NCI-H526 treated with DMSO at 0.1 percent for 48 hours (cell line): ENCODE results near the gene STAT3.
A peak's percentile ranks its signal among the peaks of the same experiment; 100 is the strongest.
"Not testable (repeated sequence)": the region's sequence is repeated elsewhere in the genome, so short reads cannot be mapped to it uniquely, and the experiment has no call there.

Experiments
- DNase-seq: peaks from one replicate; lab custom pipeline; 2025; lab: John Stamatoyannopoulos, UW

The STAT3 gene

DNA sequence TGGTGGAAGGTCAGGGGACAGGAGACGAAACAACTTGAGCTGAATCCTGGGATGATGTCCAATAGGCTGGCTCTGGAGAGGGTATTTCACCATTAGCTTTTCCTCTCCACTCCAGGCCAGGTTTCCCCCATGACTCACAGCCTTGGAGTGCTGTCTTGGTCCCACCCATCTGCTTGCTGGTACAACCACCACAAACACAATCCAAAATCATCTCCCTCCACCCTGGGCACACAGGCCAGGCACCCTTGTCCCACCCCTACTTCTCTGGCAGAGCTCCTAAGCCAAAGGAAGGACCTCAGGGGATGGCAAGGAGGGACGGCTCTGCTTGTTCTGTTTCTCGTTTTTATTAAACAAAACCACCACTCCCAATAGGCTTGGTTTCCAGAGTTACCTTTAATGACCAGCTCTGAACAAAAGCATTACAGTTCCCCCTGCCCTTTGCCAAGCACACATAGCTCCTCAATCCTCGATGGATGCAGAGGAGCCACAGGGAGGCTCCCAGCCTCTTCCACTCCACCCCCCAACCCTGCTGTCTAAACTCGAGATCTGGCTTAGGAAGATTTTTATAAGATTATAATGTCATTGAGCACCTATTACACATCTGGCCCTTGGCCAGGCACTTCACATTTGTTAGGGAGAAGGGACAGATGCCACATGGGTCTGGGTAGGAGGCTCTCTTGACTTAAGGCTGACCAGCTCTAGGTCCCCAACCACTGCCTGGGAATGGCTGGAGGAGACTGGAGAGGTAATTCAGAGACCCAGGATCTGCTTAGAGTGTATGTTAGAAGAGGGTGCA lies 21.5 kb upstream of the STAT3 start:
- no peak for DNase-seq

DNA sequence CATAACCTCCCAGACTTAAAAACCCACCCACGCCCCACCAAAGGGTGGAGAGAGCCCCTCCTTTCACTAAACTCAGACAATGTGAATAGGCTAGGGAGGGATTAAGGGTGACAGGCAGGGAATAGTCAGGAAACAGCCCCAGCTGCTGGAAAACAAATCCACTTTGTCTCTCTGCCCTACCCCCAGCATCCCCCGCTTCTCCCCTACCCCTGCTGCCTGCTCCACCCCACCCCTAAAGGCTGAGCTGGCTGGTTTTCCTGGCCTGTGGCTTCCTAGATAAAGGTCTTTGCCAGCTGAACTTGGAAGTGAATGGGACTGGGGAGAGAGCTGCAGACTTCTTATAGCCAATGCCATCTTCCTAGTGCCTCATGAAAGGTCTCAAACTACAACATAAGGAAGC lies 19.8 kb upstream of the STAT3 start:
- DNase-seq = no peak

DNA sequence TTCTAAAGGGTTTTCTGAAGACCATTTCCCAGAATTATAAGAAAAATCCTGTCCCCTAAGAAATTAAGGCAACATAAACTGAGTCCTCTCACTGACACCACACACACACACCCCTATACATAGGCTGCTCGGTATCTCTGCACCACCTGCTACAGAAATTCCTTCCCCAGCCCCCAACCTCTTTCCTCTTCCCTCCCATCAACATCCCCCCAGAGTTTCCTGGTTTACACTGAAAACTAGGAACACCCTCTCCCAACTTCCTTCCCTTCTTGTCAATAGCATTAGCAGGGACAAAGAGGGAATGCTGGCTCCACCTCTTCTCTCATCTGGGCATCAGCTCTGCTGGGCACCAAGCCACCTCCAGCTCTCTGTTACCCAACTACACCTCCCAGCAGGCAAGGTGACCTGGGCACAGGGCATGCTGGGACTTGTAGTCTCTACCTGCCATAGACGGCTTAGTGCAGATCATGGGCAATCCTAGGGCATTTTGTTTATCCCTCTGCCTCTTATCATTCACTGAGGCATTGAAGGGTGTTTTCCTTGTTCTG lies 19.1 kb upstream of the STAT3 start:
- DNase-seq = peak; percentile 20

DNA sequence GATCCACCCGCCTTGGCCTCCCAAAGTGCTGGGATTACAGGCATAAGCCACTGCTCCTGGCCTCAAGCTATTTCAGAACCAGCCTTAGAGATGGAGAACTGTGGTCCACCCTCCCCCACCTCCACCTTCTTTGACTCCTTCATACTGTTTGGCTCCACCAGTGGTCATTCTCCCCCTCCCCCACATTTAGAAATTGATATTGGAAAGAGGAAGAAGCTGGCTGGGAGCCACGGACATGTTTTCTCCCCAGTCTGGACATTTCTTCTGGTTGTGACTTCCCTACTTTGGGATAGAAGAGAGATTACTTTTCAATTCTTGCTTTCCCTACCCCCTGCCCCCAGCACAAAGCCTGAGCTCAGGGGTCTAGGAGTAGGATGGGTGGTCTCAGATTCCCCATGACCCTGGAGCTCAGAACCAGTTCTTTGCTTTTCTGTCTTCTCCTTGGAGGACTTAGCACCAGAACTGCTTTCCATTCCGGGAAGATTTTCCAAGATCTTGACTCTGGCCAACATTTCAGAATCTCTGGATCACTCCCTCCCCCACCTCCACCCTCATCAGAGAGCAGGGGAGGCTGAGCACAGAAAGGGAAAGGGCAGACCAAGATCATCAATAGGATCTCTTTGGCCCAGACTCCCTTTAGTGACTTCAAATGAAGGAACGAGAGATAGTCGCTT lies 18.5 kb upstream of the STAT3 start:
- DNase-seq = no peak

DNA sequence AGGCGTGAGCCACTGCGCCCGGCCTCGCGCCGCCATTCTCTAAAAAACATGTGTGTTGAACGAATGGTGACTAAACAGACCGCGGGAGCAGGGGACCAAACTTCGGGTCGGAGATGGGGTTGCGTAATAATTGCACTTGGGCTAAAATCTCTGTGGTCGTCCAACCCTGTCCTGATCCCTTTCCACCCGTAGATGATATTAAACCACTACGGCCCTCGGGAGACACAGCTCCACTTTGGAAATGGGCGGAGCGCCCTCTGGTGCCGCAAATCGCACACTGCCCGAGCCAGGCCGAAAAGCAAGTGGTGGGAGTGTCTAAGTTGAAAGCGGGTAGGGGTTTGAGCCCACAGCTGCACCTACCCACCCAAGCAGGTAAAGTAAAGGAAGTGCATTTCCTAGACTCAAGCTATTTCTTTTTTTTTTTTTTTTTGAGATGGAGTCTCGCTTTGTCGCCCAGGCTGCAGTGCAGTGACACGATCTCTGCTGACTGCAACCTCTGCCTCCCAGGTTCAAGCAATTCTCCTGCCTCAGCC lies 17.8 kb upstream of the STAT3 start:
- peak; percentile 39 for DNase-seq

DNA sequence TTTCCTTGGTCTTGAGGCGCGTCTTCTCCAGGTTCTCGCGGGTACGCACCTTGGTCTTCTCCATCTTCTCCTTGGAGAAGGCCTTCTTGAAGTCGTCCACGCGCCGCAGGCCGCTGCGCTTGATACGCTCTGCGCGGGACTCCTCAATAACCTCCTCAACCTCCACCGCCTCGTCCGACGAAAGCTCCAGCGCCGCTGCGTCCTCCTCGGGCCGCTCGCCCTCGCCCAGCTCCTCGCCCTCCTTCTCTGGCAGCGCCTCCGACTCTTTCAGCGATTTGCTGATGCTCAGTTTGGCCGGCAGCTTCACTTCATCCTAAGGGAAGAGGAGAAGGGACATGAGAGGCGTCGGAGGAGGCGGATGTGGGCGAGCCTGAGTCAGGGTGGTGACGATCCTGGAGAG lies 16.8 kb upstream of the STAT3 start:
- no peak for DNase-seq

DNA sequence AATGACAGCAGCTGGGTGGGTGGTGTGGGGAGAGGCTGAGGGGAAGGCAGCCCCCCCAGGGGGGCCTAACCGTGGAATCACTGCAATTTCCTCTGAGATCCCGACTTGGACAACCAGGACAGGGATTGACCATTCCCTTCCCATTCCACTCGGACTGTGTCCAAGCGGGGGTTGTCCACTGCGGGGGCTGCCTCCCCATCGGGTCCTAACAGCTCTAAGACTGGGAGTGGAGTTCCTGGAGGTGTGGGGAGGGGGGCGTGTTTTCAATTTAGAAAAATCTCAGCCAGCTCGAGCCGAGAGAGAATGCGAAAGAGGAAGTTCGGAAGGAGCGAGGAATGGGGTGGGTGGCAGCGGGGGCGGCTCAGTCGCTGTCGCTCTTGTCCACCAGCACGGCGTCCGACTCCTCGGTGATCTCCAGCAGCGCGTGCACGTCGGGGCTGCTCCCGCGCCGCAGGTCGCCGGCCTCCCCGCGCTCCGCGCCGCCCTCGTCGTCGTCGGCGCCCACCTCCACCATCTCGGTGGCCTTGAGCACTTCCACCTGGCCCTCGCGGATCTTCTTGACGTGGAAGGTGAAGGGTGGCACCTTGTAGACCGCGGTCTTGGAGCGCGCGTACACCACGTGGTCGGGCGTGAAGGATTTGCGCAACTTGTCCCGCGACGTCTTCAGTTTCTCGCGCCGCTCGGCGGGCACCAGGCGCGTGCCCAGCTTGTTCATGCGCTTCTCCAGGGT lies 16.2 kb upstream of the STAT3 start:
- no peak for DNase-seq

DNA sequence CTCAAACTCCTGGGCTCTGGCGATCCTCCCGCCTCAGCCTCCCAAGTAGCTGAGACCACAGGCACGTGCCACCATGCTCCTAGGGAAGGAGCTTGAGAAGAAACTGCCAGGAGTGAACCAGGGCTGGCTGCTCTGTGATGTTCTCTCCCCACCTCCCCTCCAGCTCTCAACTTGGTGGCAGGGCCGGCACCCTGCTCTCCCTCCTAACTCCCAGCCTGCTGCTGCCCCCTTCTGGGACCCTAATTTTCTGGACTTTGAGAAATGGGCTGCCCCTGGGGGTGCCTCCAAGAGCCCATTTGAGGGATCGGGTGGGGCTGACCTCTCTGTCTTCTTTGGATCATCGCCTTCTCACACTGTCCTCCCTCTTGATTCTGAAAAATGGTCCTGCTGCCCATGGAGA lies 14.9 kb upstream of the STAT3 start:
- peak; percentile 10 for DNase-seq

DNA sequence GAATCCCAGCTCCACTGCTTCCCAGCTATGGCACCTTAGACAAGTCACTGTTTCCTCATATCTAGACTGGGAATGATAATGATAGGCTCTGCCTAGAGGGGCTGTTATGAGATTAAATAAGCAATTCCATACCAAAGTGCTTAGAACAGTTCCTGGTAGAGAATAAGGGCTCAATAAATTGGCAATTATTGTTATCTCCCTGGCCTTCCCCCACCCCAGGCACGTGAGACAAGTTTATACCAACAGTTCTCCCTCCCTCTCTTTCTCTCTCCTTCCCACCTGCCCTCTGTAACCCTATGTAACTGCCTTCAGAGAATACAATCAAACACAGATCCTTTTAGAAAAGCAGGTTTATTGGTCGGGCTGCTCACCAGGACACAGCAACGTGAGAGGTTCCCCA lies 13.9 kb upstream of the STAT3 start:
- DNase-seq = no peak

DNA sequence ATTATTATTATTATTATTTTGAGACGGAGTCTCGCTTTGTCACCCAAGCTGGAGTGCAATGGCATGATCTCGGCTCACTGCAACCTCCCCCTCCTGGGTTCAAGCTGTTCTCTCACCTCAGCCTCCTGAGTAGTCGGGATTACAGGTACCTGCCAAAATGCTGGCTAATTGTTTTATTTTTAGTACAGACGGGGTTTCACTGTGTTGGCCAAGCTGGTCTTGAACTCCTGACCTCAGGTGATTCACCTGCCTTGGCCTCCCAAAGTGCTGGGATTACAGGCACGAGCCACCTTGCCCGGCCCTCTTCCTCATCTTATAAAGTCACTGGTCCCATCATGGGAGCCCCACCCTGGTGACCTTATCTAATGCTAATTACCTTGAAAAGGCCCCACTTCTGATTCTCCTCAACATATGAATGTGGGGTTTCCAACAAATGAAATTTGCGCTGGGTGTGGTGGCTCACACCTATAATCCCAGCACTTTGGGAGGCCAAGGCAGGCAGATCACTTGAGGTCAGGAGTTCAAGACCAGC lies 12.7 kb upstream of the STAT3 start:
- not testable (repeated sequence) for DNase-seq

DNA sequence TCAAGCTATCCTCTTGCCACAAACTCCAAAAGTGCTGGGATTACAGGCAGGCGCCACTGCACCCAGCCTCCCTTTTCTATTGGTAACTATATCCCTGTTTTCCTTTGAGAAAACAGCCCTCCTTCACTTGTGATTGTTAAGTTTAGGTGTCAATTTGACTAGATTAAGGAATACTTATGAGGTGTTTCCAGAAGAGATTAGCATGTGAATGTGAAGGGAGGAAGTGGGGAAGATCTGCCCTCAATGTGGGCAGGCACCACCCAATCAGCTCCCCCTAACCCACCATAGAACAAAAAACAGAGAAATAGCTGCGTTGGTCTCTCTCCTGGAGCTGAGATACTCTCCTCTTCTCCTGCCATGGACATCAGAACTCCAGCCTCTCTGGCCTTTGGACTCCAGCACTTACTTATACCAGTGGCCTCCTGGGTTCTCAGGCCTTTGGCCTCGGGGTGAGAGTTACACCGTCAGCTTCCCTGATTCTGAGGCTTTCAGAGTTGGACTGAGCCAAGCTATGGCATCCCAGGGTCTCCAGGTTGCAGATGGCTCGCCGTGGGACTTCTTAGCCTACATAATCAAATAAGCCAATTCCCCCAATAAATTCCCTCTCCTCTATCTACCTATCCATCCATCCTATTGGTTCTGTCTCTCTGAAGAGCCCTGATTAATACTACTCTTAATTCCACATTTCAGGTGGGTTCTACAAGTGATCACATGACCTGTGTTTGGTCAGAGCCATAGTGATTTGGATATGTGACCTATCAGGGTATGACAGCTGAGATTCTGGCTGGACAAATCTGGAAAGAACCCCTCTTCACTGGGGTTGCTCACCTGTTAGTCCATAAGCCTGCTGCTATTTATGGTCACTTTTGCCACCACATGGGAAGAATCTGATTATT lies 12.0 kb upstream of the STAT3 start:
- DNase-seq = no peak

DNA sequence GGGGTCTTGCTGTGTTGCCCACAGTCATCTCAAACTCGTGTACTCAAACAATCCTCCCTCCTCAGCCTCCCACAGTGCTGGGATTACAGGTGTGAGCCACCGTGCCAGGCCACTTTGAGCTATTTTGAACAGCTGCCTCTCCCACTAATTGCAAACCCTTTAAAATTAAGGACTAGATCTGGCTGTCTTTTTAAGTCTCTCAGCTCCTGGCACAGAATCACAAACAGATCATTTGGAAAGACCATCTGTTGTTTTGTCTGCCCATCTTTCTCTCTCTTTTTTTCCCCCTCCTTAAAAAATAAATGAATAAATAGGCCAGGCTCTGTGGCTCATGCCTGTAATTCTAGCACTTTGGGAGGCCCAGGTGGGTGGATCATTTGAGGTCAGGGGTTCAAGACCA lies 10.9 kb upstream of the STAT3 start:
- no peak for DNase-seq

DNA sequence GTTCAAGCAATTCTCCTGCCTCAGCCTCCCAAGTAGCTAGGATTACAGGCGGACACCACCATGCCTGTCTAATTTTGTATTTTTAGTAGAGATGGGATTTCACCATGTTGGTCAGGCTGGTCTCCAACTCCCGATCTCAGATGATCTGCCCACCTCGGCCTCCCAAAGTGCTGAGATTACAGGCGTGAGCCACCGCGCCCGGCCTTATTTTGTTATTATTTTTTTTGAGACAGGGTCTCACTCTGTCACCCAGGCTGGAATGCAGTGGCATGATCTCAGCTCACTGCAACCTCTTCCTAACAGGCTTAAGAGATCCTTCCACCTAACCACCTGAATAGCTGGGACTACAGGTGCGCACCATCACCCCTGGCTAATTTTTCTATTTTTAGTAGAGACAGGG lies 7.4 kb upstream of the STAT3 start:
- not testable (repeated sequence) for DNase-seq

DNA sequence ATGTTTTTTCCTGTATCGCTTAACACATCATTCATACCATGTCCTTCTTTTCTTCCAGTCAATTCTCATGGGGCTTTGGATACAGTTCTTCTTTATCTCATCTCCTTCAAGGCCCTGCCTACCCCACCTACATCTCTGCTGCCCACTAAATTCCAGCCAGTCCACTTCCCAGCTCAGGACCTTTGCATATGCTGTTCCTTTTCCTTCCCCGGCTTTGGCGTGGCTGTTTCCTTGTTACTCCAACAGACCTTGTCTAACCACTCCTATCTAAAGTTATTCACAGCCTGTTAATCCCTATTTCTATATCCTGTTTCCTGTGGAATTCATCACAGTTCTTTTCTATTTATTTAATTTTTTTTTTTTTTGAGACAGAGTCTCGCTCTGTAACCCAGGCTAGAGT lies 6.6 kb upstream of the STAT3 start:
- DNase-seq = no peak

DNA sequence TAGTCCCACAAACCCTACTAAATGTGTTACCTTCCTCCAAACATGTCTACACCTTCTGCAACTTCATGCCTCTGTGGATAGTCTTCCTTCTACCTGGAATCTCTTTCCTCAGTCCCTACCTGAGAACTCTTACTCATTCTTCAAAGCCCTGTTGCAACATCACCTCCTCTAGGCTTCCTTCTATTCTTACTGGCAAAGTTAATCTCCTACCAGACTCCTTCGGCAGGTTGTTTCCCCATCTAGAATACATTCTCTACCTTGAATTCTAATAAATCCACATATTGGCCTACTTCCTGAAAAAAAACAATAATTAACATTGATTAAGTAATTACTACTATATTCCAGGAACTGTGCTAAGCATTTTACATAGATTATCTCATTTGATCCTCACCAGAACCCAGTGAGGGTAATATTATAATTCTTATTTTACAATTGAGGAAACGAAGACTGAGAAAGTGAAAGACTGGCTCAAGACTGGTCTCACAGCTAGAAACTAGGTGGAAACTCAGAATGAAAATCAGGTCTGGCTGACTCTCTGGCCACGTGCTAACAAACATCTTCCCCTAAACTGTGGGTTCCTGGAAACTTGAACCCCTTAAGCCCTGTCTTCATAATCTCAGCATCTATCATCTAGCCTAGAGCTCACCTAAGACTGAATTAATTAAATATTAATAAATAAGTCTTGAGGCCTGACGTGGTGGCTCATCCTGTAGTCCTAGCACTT lies 4.6 kb upstream of the STAT3 start:
- DNase-seq = no peak

DNA sequence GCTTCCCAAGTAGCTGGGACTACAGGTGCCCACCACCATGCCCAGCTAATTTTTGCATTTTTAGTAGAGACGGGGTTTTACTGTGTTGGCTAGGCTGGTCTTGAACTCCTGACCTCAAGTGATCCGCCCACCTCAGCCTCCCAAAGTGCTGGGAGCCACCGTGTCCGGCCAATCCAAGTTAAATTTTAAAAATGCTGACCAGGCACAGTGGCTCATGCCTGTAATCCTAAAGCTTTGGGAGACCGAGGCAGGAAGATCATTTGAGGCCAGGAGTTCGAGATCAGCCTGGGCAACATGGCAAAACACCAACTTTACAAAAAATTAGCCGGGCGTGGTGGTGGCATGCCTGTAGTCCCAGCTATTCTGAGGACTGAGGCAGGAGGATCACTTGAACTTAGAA lies 3.2 kb upstream of the STAT3 start:
- DNase-seq = not testable (repeated sequence)

DNA sequence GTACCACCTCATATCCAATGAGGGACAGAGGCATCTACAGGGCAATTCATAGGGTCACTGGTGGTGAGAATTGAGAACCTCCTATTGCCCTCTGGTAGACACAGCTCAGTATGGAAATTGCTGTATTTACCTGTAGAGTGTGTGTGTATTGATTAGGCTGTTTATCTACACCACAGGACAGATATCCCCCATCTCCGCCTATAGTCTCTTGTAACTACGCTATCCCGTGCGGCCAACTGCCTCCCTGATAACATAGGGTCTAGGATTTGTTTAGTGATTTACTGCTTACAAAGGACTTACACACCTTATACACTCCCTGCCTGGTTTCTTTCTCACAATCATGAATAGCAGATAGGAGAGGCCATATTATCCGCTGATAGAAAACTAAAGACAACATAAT lies 1.7 kb upstream of the STAT3 start:
- no peak for DNase-seq

DNA sequence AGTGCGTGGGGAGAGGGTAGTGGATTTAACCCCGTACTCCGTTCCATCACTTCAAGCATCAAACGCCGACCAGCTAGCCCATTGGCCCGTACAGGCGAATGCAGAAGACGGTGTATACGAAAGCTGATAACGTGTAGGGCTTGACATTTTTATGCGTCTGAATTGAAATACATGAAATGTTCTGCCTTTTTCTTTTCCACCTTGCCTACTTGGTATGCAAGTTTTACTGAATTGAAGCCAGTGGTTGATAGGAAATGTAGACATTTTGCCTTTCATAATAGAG lies 834 bp upstream of the STAT3 start:
- DNase-seq = peak; percentile 39

DNA sequence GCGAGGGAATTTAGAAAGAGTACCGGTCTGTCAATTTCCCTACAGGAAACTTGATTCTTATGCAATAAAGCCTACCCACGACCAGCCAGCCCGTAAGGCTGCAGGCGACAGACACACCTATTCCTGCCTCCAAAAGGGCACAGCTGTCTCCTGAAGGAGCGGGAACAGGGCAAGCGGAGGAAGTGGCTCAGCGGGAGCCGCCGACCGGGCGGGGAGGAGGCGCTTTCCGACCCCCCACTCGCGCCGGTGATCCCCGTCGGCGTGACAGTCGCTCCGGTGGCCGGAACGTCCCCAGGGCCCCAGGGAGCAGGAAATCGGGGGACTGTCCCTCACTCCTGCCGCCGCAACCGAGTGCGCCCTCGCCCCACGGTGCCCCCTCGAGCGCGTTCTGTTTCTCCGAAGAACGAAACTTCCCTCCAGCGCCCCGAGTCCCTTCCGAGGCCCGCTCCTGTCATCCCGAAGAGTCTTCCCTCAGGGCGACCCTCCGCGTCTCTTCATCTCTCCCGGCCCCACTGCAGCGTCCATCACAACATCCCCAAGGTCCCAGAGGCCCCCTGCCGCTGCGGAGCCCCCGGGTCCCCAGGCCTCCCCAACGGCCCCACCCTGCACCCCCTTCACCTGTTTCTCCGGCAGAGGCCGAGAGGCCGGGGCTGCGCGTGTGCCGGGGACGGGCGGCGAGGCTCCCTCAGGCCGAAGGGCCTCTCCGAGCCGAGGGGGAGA lies 421 bp downstream of the STAT3 start:
- DNase-seq = peak; percentile 27
